Endothelial cell of umbilical vein (primary cell): Measurements from ENCODE around the gene TXNDC2. TPM values are rescaled to one million over a fixed set of nuclear protein-coding genes. Genes with fewer than 3 reads are reported as not detected.

Experiments used
- BruUV-seq: library from RNA; stranded (reverse); fragments of 400-500 nt; replicated peaks from 2 replicates; lab custom pipeline; 2021; lab: Mats Ljungman, UMichigan
- CTCF ChIA-PET: fragments of 300-600, 350-600 bp; sonication (Branson Sonifier 250); formaldehyde crosslinking; loops from one replicate; lab custom pipeline; 2021; ENCODE audit warnings: antibody characterized with exemption, inconsistent platforms; lab: Charles Lee
- POLR2A ChIA-PET: fragments of 300-600, 350-600 bp; sonication (Branson Sonifier 250); formaldehyde crosslinking; loops from one replicate; lab custom pipeline; 2021; ENCODE audit warnings: antibody characterized with exemption, inconsistent platforms; lab: Charles Lee
- DNase-seq: peaks from one replicate; pipeline ENCODE4 v3.0.0-alpha.2; 2011; ENCODE audit warnings: low read depth, low spot score
- FAIRE-seq: peaks from 2 replicates; lab custom pipeline; 2011; peaks lifted over from hg19 to GRCh38; lab: Jason Lieb, UNC
- H2AFZ ChIP-seq: 2 replicates; pipeline ENCODE4 v1.6.0; 2012; ENCODE audit warnings: low read depth, low read length, control low read depth, inconsistent platforms
- H3K27ac ChIP-seq: 2 replicates; pipeline ENCODE4 v1.5.1; 2011; ENCODE audit warnings: low read depth, mild to moderate bottlenecking, control low read depth, low read length, moderate library complexity; ENCODE audit not compliant: insufficient read depth
- H3K27me3 ChIP-seq, 2 experiments: 2 replicates each; pipeline versions ENCODE4 v1.6.0 to v1.6.1; 2011; ENCODE audit warnings: low read length in 2 of 2, mixed read lengths in 1 of 2; ENCODE audit not compliant: control insufficient read depth in 2 of 2, insufficient read depth in 2 of 2
- H3K36me3 ChIP-seq, 2 experiments: 2 replicates in 1 of 2; 3 replicates in 1 of 2; pipeline ENCODE4 v1.5.1; 2011; ENCODE audit warnings: low read length in 2 of 2, mild to moderate bottlenecking in 1 of 2, moderate library complexity in 1 of 2; ENCODE audit not compliant: control insufficient read depth in 2 of 2, insufficient read depth in 2 of 2; ENCODE audit errors: extremely low read depth in 1 of 2
- H3K4me1 ChIP-seq: 3 replicates; pipeline ENCODE4 v1.5.1; 2011; ENCODE audit warnings: mild to moderate bottlenecking, low read length; ENCODE audit not compliant: control insufficient read depth, insufficient read depth; ENCODE audit errors: extremely low read depth
- H3K4me2 ChIP-seq: 2 replicates; pipeline ENCODE4 v1.6.1; 2011; ENCODE audit warnings: low read length, control low read depth, mixed read lengths; ENCODE audit not compliant: insufficient read depth
- H3K4me3 ChIP-seq, 3 experiments: fragments of 200-600 bp in 1 of 3; sonication (generic), shearing (Covaris generic) in 1 of 3; replicated peaks in 1 of 3; 2 replicates each; pipeline ENCODE4 v1.5.1; 2011 to 2016; ENCODE audit warnings: control low read depth in 3 of 3, low read length in 3 of 3, mild to moderate bottlenecking in 2 of 3, inconsistent platforms in 1 of 3, low read depth in 1 of 3, moderate library complexity in 1 of 3; ENCODE audit not compliant: insufficient read depth in 1 of 3
- H3K79me2 ChIP-seq: 2 replicates; pipeline ENCODE4 v1.6.0; 2012; ENCODE audit warnings: low read length, inconsistent platforms; ENCODE audit not compliant: control insufficient read depth, insufficient read depth
- H3K9ac ChIP-seq: replicated peaks from 2 replicates; pipeline ENCODE3; 2011; ENCODE audit warnings: low read length, control low read depth; ENCODE audit not compliant: insufficient read depth; ENCODE audit errors: extremely low read depth
- H3K9me1 ChIP-seq: replicated peaks from 3 replicates; pipeline ENCODE4 v1.6.0; 2011; ENCODE audit warnings: mild to moderate bottlenecking, low read length; ENCODE audit not compliant: control insufficient read depth, insufficient read depth; ENCODE audit errors: extremely low read depth
- H3K9me3 ChIP-seq: replicated peaks from 2 replicates; pipeline ENCODE4 v1.5.1; 2012; ENCODE audit warnings: low read length, inconsistent platforms; ENCODE audit not compliant: control insufficient read depth, insufficient read depth
- H4K20me1 ChIP-seq: replicated peaks from 2 replicates; pipeline ENCODE3; 2011; ENCODE audit warnings: mild to moderate bottlenecking, low read length; ENCODE audit not compliant: control insufficient read depth, insufficient read depth; ENCODE audit errors: extremely low read depth
- POLR2A ChIP-seq: IDR thresholded peaks from 2 replicates; pipeline ENCODE4 v1.6.1; 2012; ENCODE audit warnings: low read depth, mild to moderate bottlenecking, control low read depth, low read length
- dilution Hi-C: fragments of 300-500 bp; cut with MboI; formaldehyde crosslinking; loops from one replicate; pipeline ENCODE4 v1.15.0; 2019; ENCODE audit warnings: low sequenced_read_pairs; ENCODE audit not compliant: extremely low pct_ligation_motif_present
- intact Hi-C: fragments of 100-400 bp; cut with micrococcal nuclease; formaldehyde crosslinking; loops from one replicate; pipeline ENCODE4 v1.10.0; 2022
- polyA plus RNA-seq, 4 experiments: library from polyadenylated mRNA; depleted of rRNA in 3 of 4; stranded (reverse) in 3 of 4; unstranded in 1 of 4; fragments of >200 nt; gene quantifications; 2 replicates each; pipeline versions ENCODE4 v1.2.1 to v1.2.3, GENCODE V29; 2011 to 2012; ENCODE audit warnings: missing spikeins in 1 of 4
- small RNA-seq: library from RNA; depleted of rRNA; stranded (forward); fragments of <200 nt; gene quantifications from one replicate; pipeline ENCODE3, GENCODE V24; 2012; ENCODE audit warnings: low replicate concordance, low read depth; ENCODE audit not compliant: insufficient read depth, insufficient read length
- total RNA-seq: library from RNA; stranded (reverse); gene quantifications from 2 replicates; pipeline ENCODE4 v1.2.3, GENCODE V29; 2021
- TF ChIP-seq, protein P1 (sequence below), 2 donors: IDR thresholded peaks; 1 replicate in 1 of 2; 2 replicates in 1 of 2; pipeline ENCODE4 v1.5.1; 2011; ENCODE audit warnings: low read length in 2 of 2, mild to moderate bottlenecking in 2 of 2, moderate library complexity in 2 of 2, control low read depth in 1 of 2, inconsistent platforms in 1 of 2, low read depth in 1 of 2; ENCODE audit not compliant: insufficient read depth in 1 of 2; ENCODE audit errors: extremely low read depth in 1 of 2

Gene TXNDC2
- total and polyA plus RNA-seq, 2 donors (not counting 3 experiments of a cell fraction or from before 2014, with no cell fraction given) = 0.12 TPM; not detected in 1

DNA sequence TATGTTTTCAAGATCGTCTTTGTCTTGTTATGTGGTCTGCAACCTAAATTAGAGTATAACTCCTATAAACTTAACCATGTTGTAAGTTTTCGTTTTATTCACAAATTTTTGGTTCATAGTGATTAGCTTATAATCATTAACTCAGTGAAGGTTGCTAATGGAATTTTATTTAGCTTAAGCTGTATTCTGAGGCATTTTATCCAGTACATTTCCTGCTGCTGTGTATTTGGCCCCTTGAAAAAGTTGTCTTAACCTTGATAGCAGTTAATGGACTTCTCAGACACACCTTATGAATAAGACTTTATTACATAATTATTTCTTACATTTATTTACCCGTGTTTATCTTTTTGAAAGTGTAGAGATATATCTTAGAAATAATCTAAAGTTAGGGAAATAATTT, 48.5 kb downstream of the TXNDC2 start:
- Histone ChIP-seq H3K9me1 (peaks cover 5% of the 10 kb centered on the region), H3K4me1 (no peaks in the 10 kb centered on the region), H2AFZ (no peak overlapping the region), H3K79me2 (peaks cover 85% of the 10 kb centered on the region), H3K9ac (no peak overlapping the region), H3K27me3 (no peaks in the 10 kb centered on the region), H3K4me2 (no peak overlapping the region), H3K9me3 (no peaks in the 10 kb centered on the region), H3K27ac (no peak overlapping the region), H3K4me3 (no peak overlapping the region), H4K20me1 (peaks cover 22% of the 10 kb centered on the region), H3K36me3 (peaks cover 13 to 30% of the 10 kb centered on the region in 2 experiments)
- no TSS peak for BruUV-seq
- TF ChIP-seq, protein P1, sequence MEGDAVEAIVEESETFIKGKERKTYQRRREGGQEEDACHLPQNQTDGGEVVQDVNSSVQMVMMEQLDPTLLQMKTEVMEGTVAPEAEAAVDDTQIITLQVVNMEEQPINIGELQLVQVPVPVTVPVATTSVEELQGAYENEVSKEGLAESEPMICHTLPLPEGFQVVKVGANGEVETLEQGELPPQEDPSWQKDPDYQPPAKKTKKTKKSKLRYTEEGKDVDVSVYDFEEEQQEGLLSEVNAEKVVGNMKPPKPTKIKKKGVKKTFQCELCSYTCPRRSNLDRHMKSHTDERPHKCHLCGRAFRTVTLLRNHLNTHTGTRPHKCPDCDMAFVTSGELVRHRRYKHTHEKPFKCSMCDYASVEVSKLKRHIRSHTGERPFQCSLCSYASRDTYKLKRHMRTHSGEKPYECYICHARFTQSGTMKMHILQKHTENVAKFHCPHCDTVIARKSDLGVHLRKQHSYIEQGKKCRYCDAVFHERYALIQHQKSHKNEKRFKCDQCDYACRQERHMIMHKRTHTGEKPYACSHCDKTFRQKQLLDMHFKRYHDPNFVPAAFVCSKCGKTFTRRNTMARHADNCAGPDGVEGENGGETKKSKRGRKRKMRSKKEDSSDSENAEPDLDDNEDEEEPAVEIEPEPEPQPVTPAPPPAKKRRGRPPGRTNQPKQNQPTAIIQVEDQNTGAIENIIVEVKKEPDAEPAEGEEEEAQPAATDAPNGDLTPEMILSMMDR (IDR thresholded peaks at IDR 0.05; ENCODE audit: extremely low read depth in 1 of 2, insufficient read depth in 1 of 2, low read depth in 1 of 2, low read length in 2 of 2) = no peak
- TF ChIP-seq POLR2A = no peak
- intact Hi-C loops = no loop called here
- ChIA-PET POLR2A (no interaction called here), CTCF (interaction anchor here (0.7 to 1.3 kb wide), 2 partner anchors 250 to 748 kb away, joined by 3 read pairs; no protein-coding TSS in a partner anchor)
- DNase-seq (no peak), FAIRE-seq (no peak)
- dilution Hi-C loops = no loop called here

Small RNAs within 50 kb of the gene (small RNA-seq; reads per million reads assigned to genes)
- gene RNA5SP449 = not detected
- gene RNA5SP450 = not detected

Other genes starting within 250 kb of the TXNDC2 start
- 27.9 and 30.5 TPM in 2 replicates for gene RAB31, start 177.7 kb upstream of the TXNDC2 start, total RNA-seq
- gene RAB31, start 177.7 kb upstream of the TXNDC2 start, polyA plus RNA-seq = 21.5 and 30.5 TPM in 2 replicates
- 163 TPM in 2 replicates for gene VAPA, start 28.0 kb downstream of the TXNDC2 start, total RNA-seq
- 83.4 and 105 TPM in 2 replicates for gene VAPA, start 28.0 kb downstream of the TXNDC2 start, polyA plus RNA-seq